H1 (cell line): ENCODE results near the gene ACACA.

Experiments used
- CEBPB ChIP-seq: IDR thresholded peaks from 2 replicates; pipeline ENCODE4 v1.6.1; 2012; ENCODE audit warnings: low read depth, low read length
- CREB1 ChIP-seq: IDR thresholded peaks from 2 replicates; pipeline ENCODE4 v1.6.1; 2012; ENCODE audit warnings: inconsistent platforms
- CTCF ChIP-seq, 3 experiments: IDR thresholded peaks; 1 replicate in 2 of 3; 2 replicates in 1 of 3; pipeline versions ENCODE4 v1.5.1 to v1.6.1; 2011; ENCODE audit warnings: low read length in 3 of 3, mild to moderate bottlenecking in 3 of 3, inconsistent platforms in 2 of 3, low read depth in 1 of 3, moderate library complexity in 1 of 3; ENCODE audit not compliant: insufficient read depth in 1 of 3; ENCODE audit errors: control extremely low read depth in 1 of 3
- EP300 ChIP-seq, 2 experiments: IDR thresholded peaks; 1 replicate in 1 of 2; 2 replicates in 1 of 2; pipeline ENCODE4 v1.6.1; 2011 to 2012; ENCODE audit warnings: low read depth in 2 of 2, low read length in 2 of 2, mild to moderate bottlenecking in 2 of 2, borderline replicate concordance in 1 of 2, inconsistent platforms in 1 of 2, moderate library complexity in 1 of 2
- MAX ChIP-seq: IDR thresholded peaks from 2 replicates; pipeline ENCODE4 v1.6.1; 2012; ENCODE audit warnings: inconsistent platforms
- POLR2A ChIP-seq, 2 experiments: IDR thresholded peaks; 1 replicate in 1 of 2; 2 replicates in 1 of 2; pipeline ENCODE4 v1.6.1; 2011; ENCODE audit warnings: low read depth in 2 of 2, low read length in 2 of 2, mild to moderate bottlenecking in 2 of 2; ENCODE audit errors: control extremely low read depth in 1 of 2
- POLR2AphosphoS5 ChIP-seq: IDR thresholded peaks from 2 replicates; pipeline ENCODE4 v1.6.1; 2011; ENCODE audit warnings: low read depth, low read length
- POU5F1 ChIP-seq: IDR thresholded peaks from 2 replicates; pipeline ENCODE4 v1.6.1; 2011; ENCODE audit warnings: low read depth, mild to moderate bottlenecking, low read length, moderate library complexity
- SRF ChIP-seq: IDR thresholded peaks from 2 replicates; pipeline ENCODE4 v1.6.1; 2011; ENCODE audit warnings: mild to moderate bottlenecking, low read depth, low read length, moderate library complexity
- TAF1 ChIP-seq: IDR thresholded peaks from 2 replicates; pipeline ENCODE4 v1.6.1; 2011; ENCODE audit warnings: mild to moderate bottlenecking, low read depth, low read length
- USF2 ChIP-seq: IDR thresholded peaks from 2 replicates; pipeline ENCODE4 v1.6.1; 2011; ENCODE audit warnings: low read length, improper control_type of control experiment
- YY1 ChIP-seq: IDR thresholded peaks from 2 replicates; pipeline ENCODE4 v1.6.1; 2011; ENCODE audit warnings: low read depth, mild to moderate bottlenecking, low read length

GRCh38 chr17:37246085-37246484 is 160.6 kb downstream of the ACACA start:
- TF ChIP-seq POLR2A (IDR thresholded peaks at IDR 0.05; ENCODE audit: control extremely low read depth in 1 of 2, low read depth in 2 of 2, low read length in 2 of 2), result no peak
- no peak for TF ChIP-seq CTCF (IDR thresholded peaks at IDR 0.05; ENCODE audit: control extremely low read depth in 1 of 3, insufficient read depth in 1 of 3, low read depth in 1 of 3, low read length in 3 of 3)
- TF ChIP-seq MAX, result no peak
- TF ChIP-seq CEBPB, result no peak
- no peak for TF ChIP-seq TAF1
- no peak for TF ChIP-seq USF2
- TF ChIP-seq POU5F1, result no peak
- TF ChIP-seq SRF, result no peak
- TF ChIP-seq POLR2AphosphoS5, result no peak
- TF ChIP-seq EP300 (IDR thresholded peaks at IDR 0.05; ENCODE audit: borderline replicate concordance in 1 of 2, low read depth in 2 of 2, low read length in 2 of 2), result no peak
- no peak for TF ChIP-seq CREB1
- TF ChIP-seq YY1, result no peak
